Coronary artery (tissue), 2 donors: ENCODE results near the gene NKIRAS1.
"Not testable (repeated sequence)": the region's sequence is repeated elsewhere in the genome, so short reads cannot be mapped to it uniquely, and the experiment has no call there.

Experiments used
- DNase-seq: peaks from one replicate; pipeline ENCODE4 v3.0.0-alpha.2; 2017; ENCODE audit warnings: low spot score
- H3K27ac ChIP-seq, 2 donors: fragments of 200-600 bp; sonication (generic); one replicate each; pipeline ENCODE4 v1.5.1; 2016 to 2019
- H3K4me3 ChIP-seq: fragments of 200-600 bp; sonication (generic); 2 replicates; pipeline ENCODE4 v1.5.1; 2016; ENCODE audit warnings: mild to moderate bottlenecking, moderate library complexity
- TF ChIP-seq, protein P1 (sequence below): fragments of 200-600 bp; sonication (generic); IDR thresholded peaks from one replicate; pipeline ENCODE4 v1.5.1; 2019; ENCODE audit warnings: antibody characterized with exemption

NKIRAS1 gene

DNA sequence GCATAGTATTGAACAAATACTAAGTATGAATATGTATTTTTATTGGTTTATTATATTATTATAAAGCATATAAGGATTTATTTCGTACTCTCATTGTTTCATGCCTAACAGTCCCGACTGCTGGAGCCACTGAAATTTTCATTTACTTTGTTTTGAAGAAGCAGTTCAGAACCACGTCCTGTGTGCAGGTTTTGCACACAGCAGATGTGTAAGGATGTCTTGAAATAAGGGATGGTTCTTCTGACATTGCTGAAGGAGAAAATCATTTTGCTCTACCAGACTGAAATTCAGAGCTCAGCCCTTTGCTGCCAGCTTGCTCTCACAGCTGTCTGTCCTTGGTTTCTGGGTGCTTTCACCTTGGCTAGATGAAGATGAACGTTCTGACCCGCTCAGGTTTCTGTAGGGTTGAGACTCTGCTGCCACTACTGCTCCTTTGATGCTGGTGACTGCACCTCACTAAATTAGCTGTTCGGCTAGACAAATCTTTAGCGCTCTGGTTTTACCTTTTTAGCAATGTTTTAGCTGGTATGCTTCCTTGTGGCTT is 56.9 kb downstream of the NKIRAS1 start:
- no peak for DNase-seq
- TF ChIP-seq, protein P1, sequence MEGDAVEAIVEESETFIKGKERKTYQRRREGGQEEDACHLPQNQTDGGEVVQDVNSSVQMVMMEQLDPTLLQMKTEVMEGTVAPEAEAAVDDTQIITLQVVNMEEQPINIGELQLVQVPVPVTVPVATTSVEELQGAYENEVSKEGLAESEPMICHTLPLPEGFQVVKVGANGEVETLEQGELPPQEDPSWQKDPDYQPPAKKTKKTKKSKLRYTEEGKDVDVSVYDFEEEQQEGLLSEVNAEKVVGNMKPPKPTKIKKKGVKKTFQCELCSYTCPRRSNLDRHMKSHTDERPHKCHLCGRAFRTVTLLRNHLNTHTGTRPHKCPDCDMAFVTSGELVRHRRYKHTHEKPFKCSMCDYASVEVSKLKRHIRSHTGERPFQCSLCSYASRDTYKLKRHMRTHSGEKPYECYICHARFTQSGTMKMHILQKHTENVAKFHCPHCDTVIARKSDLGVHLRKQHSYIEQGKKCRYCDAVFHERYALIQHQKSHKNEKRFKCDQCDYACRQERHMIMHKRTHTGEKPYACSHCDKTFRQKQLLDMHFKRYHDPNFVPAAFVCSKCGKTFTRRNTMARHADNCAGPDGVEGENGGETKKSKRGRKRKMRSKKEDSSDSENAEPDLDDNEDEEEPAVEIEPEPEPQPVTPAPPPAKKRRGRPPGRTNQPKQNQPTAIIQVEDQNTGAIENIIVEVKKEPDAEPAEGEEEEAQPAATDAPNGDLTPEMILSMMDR: no peak
- Histone ChIP-seq H3K4me3 (no peak overlapping the region), H3K27ac (no peak overlapping the region)

DNA sequence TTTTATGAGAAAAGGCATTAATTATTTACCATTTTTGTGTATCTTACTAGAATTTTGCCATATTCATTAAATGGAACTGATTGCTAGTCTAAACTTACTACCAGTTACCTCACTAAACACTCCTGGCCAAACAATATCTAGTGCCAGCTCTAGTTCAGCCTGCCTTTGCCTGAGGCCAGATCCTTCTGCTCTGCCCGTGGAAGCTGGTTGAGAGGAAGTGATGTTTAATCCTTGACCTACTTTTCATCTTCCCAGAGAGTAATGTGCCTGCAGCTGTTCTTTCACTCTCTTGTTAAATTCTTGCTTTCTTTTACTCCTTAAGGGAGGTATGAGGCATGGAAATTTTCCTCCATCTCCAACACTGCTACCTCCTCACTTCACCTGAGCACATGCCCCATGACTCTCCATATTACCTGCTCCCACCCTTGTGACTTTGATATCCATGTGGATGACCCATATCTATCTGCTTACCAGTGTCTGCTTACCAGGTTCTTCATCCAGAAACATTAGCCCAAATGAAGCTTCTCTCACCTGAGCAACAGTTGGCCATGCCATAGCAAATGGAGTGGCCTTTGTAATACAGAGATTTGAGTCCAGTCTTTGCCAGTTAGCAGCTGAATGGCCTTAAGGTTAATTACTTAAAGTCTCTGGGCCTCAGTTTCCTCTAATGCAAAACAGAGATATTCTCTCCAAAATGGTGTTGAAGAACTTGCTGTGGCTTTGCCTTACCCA is 57.6 kb downstream of the NKIRAS1 start:
- H3K4me3 ChIP-seq: no peak overlapping the region
- TF ChIP-seq, protein P1: no peak
- no peak overlapping the region for H3K27ac ChIP-seq
- DNase-seq: no peak

DNA sequence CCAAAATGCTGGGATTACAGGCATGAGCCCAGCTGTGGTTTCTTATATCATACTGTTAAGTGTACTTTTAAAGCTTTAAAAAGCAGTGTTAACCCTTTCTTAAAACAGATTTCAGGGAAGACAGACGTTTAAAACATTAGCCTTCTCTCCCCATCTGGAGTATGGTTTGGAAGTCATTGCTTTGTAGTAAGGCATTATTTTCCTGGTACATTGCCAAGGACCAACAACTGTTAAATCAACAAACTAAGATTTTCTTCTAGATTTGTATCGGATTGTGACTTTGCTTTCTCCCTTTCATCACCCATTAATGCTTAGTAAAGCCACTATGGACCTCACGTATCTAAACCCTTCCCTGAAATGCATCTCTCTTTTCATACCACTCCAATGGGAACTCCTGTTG is 60.5 kb downstream of the NKIRAS1 start:
- Histone ChIP-seq H3K27ac (no peak overlapping the region), H3K4me3 (no peak overlapping the region)
- TF ChIP-seq, protein P1: no peak
- no peak for DNase-seq

DNA sequence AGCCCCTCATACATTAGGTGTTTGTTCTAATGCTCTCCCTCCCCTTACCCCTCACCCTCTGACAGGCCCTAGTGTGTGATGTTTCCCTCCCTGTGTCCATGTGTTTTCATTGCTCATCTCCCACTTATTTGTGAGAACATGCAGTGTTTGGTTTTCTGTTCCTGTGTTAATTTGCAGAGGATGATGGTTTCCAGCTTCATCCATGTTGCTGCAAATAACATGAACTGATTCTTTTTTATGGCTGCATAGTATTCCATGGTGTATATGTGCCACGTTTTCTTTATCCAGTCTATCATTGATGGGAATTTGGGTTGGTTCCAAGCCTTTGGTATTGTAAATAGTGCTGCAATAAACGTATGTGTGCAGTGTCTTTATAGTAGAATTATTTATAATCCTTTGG is 67.3 kb downstream of the NKIRAS1 start:
- not testable (repeated sequence) for H3K27ac ChIP-seq, H3K4me3 ChIP-seq, DNase-seq

DNA sequence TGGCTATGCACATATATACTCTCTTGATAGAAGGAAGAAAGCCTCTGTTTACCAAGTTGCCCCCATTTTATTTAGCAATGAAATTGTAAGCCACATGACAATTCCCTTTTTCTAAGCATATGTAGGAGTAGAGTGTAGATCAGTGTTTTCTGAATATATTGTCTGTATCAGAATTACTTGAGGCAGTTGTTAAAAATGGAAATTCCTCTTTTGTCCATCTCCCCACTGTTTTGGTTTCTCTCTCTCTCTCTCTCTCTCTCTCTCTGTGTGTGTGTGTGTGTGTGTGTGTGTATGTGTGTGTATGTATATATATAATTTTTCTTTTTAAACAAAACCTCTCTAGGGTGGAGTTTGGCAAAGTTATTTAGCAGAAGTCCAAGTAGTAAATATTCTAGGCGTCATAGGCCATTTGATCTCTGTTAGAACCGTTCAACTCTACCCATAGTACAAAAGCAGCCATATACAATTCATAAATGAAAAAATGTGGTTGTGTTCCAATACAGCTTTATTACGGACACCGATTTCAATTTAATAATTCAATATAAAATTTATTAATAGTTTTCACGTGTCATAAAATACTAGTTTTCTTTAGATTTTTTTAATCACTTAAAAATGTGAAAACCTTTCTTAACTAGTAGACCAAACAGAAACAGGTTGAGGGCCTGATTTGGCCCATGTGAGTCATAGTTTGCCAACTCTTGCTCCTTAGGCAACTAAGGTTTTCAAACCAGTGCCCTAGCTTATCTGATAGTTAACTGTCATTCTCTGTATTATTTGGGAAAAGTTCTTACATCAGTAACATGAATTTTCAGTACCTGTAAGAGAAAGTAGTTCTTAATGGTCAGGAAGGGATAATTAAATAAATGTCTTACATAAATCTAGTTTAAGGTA is 71.2 kb downstream of the NKIRAS1 start:
- TF ChIP-seq, protein P1: no peak
- no peak overlapping the region for H3K4me3 ChIP-seq
- H3K27ac ChIP-seq: no peak overlapping the region
- no peak for DNase-seq

DNA sequence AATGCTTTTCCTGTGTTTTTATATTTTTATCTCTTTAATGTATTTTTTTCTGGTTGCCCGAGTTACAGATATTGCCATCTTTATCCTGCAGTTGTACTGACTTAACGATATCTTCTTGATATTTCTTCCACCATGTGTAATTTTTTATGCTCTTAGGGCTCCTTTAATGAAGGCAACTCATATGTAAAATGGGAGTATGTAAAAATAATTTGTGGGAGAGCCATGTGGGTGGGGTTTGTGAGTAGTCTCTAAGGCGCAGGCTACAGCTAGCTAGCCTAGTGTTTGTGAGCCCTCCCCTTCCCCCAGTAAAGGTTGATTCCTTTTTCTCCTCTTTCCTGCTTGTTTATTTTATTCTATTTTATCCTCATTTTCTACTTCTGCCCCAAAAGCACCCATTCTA is 72.9 kb downstream of the NKIRAS1 start:
- Histone ChIP-seq H3K4me3 (no peak overlapping the region), H3K27ac (no peak overlapping the region)
- TF ChIP-seq, protein P1: no peak
- DNase-seq: no peak
